HepG2 (cell line): Measurements from ENCODE around the gene VAMP8. TPM values are rescaled to one million over a fixed set of nuclear protein-coding genes. Genes with fewer than 3 reads are reported as not detected.

ENCODE experiments used
- ATAC-seq: fragments of 200-7000 bp; cut with Tn5 transposase; 3 replicates; pipeline ENCODE4 v1.9.1; 2020; ENCODE audit warnings: mild to moderate bottlenecking, moderate library complexity
- BruUV-seq: library from RNA; stranded (reverse); fragments of 400-500 nt; replicated peaks from 2 replicates; lab custom pipeline; 2021; lab: Mats Ljungman, UMichigan
- CTCF ChIA-PET: fragments of 300-600 bp; formaldehyde crosslinking; extraction: SDS; loops from one replicate; lab custom pipeline; 2021; ENCODE audit warnings: low total read pairs, inconsistent platforms, low intra/inter-chr PET ratio; lab: Yijun Ruan, JAX
- POLR2A ChIA-PET: fragments of 350-600 bp; sonication (Branson Sonifier 250); formaldehyde crosslinking; loops from one replicate; lab custom pipeline; 2020; ENCODE audit warnings: antibody characterized with exemption, inconsistent platforms; lab: Yijun Ruan, JAX
- DNase-seq: peaks from one replicate; pipeline ENCODE4 v3.0.0-alpha.2; 2015; ENCODE audit warnings: low spot score
- FAIRE-seq: peaks from 3 replicates; lab custom pipeline; 2011; peaks lifted over from hg19 to GRCh38; lab: Jason Lieb, UNC
- H2AFZ ChIP-seq: one replicate; pipeline ENCODE4 v1.6.1; 2011; ENCODE audit warnings: low read length, inconsistent platforms
- H3K27ac ChIP-seq: fragments of 300-600 bp; 3 replicates; pipeline ENCODE4 v1.8.0; 2011; ENCODE audit warnings: mixed run types, mild to moderate bottlenecking, mixed read lengths, low read length, inconsistent platforms; ENCODE audit not compliant: insufficient read depth; ENCODE audit errors: extremely low read length
- H3K27me3 ChIP-seq, 2 experiments: fragments of 200-600 bp in 1 of 2; 2 replicates in 1 of 2; 3 replicates in 1 of 2; pipeline versions ENCODE4 v1.6.0 to v1.8.0; 2011; ENCODE audit warnings: low read length in 2 of 2, mild to moderate bottlenecking in 2 of 2, moderate library complexity in 2 of 2, inconsistent platforms in 1 of 2; ENCODE audit not compliant: insufficient read depth in 2 of 2, control insufficient read depth in 1 of 2
- H3K36me3 ChIP-seq, 2 experiments: fragments of 200-600 bp in 1 of 2; replicated peaks in 1 of 2; 2 replicates in 1 of 2; 3 replicates in 1 of 2; pipeline versions ENCODE4 v1.5.1 to v1.8.0; 2011; ENCODE audit warnings: low read length in 2 of 2, inconsistent platforms in 1 of 2; ENCODE audit not compliant: insufficient read depth in 2 of 2, control insufficient read depth in 1 of 2
- H3K4me1 ChIP-seq: 2 replicates; pipeline ENCODE4 v1.5.1; 2012; ENCODE audit warnings: low read length, inconsistent platforms; ENCODE audit not compliant: insufficient read depth
- H3K4me2 ChIP-seq: 2 replicates; pipeline ENCODE4 v1.6.0; 2011; ENCODE audit warnings: low read depth, low read length, inconsistent platforms
- H3K4me3 ChIP-seq, 3 experiments: fragments of 200-600 bp in 1 of 3; sonication (generic), shearing (Covaris generic) in 1 of 3; replicated peaks in 1 of 3; 2 replicates each; pipeline ENCODE4 v1.5.1; 2011 to 2016; ENCODE audit warnings: low read length in 3 of 3, inconsistent platforms in 2 of 3, low read depth in 2 of 3, mild to moderate bottlenecking in 2 of 3, control low read depth in 1 of 3, mixed read lengths in 1 of 3; ENCODE audit not compliant: insufficient read depth in 1 of 3
- H3K79me2 ChIP-seq: one replicate; pipeline ENCODE4 v1.6.1; 2011; ENCODE audit warnings: low read length, inconsistent platforms; ENCODE audit not compliant: insufficient read depth
- H3K9ac ChIP-seq: 2 replicates; pipeline ENCODE4 v1.6.0; 2011; ENCODE audit warnings: mild to moderate bottlenecking, low read depth, low read length, inconsistent platforms; ENCODE audit not compliant: insufficient read depth
- H3K9me3 ChIP-seq: 2 replicates; pipeline ENCODE4 v1.5.1; 2012; ENCODE audit warnings: mild to moderate bottlenecking, low read length
- H4K20me1 ChIP-seq: 2 replicates; pipeline ENCODE4 v1.6.0; 2011; ENCODE audit warnings: inconsistent platforms, mild to moderate bottlenecking, low read length, moderate library complexity; ENCODE audit not compliant: insufficient read depth
- ARNT ChIP-seq: fragments of 450-650 bp; IDR thresholded peaks from 2 replicates; pipeline ENCODE4 v1.6.1; 2017
- DPF2 ChIP-seq: sonication (generic); formaldehyde crosslinking; IDR thresholded peaks from 2 replicates; pipeline ENCODE4 v1.4.0; 2020; ENCODE audit warnings: mild to moderate bottlenecking, low read depth, missing genetic modification reagents, borderline replicate concordance
- ETS1 ChIP-seq: sonication (generic); formaldehyde crosslinking; IDR thresholded peaks from 2 replicates; pipeline ENCODE4 v1.4.0; 2020; ENCODE audit warnings: missing genetic modification reagents
- HMGXB4 ChIP-seq, 2 experiments: sonication (generic) in 1 of 2; formaldehyde crosslinking in 1 of 2; IDR thresholded peaks; 2 replicates each; pipeline versions ENCODE4 v1.4.0 to v1.6.1; 2018 to 2020; ENCODE audit warnings: missing genetic modification reagents in 2 of 2, borderline replicate concordance in 1 of 2, low read depth in 1 of 2, mild to moderate bottlenecking in 1 of 2, missing biosample characterization in 1 of 2
- IRF9 ChIP-seq: sonication (generic); formaldehyde crosslinking; IDR thresholded peaks from 2 replicates; pipeline ENCODE4 v1.8.0; 2022; ENCODE audit warnings: missing genetic modification reagents, mild to moderate bottlenecking, borderline replicate concordance
- KAT8 ChIP-seq: IDR thresholded peaks from 2 replicates; pipeline ENCODE4 v1.6.1; 2016; ENCODE audit warnings: missing genetic modification reagents, missing compliant biosample characterization
- MAZ ChIP-seq, 2 experiments: sonication (generic) in 1 of 2; formaldehyde crosslinking in 1 of 2; IDR thresholded peaks; 2 replicates each; pipeline versions ENCODE4 v1.5.0 to v1.6.1; 2012 to 2020; ENCODE audit warnings: low read depth in 2 of 2, mild to moderate bottlenecking in 2 of 2, borderline replicate concordance in 1 of 2, improper control_type of control experiment in 1 of 2, low read length in 1 of 2, missing genetic modification reagents in 1 of 2, moderate library complexity in 1 of 2
- NONO ChIP-seq, 2 experiments: fragments of 450-650 bp in 1 of 2; sonication (generic) in 1 of 2; formaldehyde crosslinking in 1 of 2; IDR thresholded peaks in 1 of 2; conservative IDR thresholded peaks in 1 of 2; 2 replicates each; pipeline versions ENCODE4 v1.6.1 to v1.8.0; 2017 to 2022; ENCODE audit warnings: mild to moderate bottlenecking in 1 of 2, missing genetic modification reagents in 1 of 2, moderate library complexity in 1 of 2
- TBX3 ChIP-seq: fragments of 450-650 bp; IDR thresholded peaks from 2 replicates; pipeline ENCODE4 v1.6.1; 2017; ENCODE audit warnings: antibody characterized with exemption, mild to moderate bottlenecking, inconsistent platforms, borderline replicate concordance
- ZFP82 ChIP-seq: sonication (generic); formaldehyde crosslinking; IDR thresholded peaks from 2 replicates; pipeline ENCODE4 v1.5.1; 2020; ENCODE audit warnings: mild to moderate bottlenecking, missing genetic modification reagents, borderline replicate concordance
- ZNF800 ChIP-seq: sonication (generic); formaldehyde crosslinking; IDR thresholded peaks from 2 replicates; pipeline ENCODE4 v1.4.0; 2020; ENCODE audit warnings: missing genetic modification reagents
- ZXDC ChIP-seq: sonication (generic); formaldehyde crosslinking; IDR thresholded peaks from 2 replicates; pipeline ENCODE4 v1.5.0; 2020; ENCODE audit warnings: mild to moderate bottlenecking, missing genetic modification reagents
- WGBS: methylation state at CpG from one replicate; pipeline ENCODE4 v1.1.6; 2017; ENCODE audit warnings: low lambda C conversion rate; 5-methylcytosine and 5-hydroxymethylcytosine counted together
- in situ Hi-C: cut with HindIII; loops from 2 replicates; pipeline ENCODE4 v1.10.0; 2017; ENCODE audit warnings: low pct_unique_long_range_greater_than_20kb; ENCODE audit not compliant: extremely low pct_ligation_motif_present
- intact Hi-C: fragments of 100-400 bp; cut with micrococcal nuclease; formaldehyde crosslinking; loops from one replicate; pipeline ENCODE4 v1.10.0; 2022; ENCODE audit not compliant: unreplicated experiment
- polyA plus RNA-seq, 8 experiments: library from polyadenylated mRNA; depleted of rRNA in 3 of 8; stranded (reverse) in 7 of 8; unstranded in 1 of 8; fragments of >200 nt; fragmentation: Illumina TruSeq in 4 of 8; extraction: Trizol in 4 of 8; gene quantifications; 2 replicates each; pipeline versions ENCODE4 v1.2.1 to v1.2.3, GENCODE V29; 2011 to 2016; ENCODE audit warnings: low read depth in 4 of 8, missing spikeins in 1 of 8, mixed read lengths in 1 of 8; ENCODE audit not compliant: insufficient read depth in 1 of 8
- total RNA-seq, 5 experiments: library from RNA; depleted of rRNA; stranded (reverse); fragments of >200 nt; fragmentation: Illumina TruSeq; extraction: Trizol; gene quantifications; 2 replicates each; pipeline ENCODE4 v1.2.3, GENCODE V29; 2016; ENCODE audit warnings: low read depth in 1 of 5

VAMP8 gene
- total and polyA plus RNA-seq, 2 of the 13 experiments (the other 11 are each of a cell fraction or from before 2014, with no cell fraction given), result 83.3 to 157 TPM

- Histone ChIP-seq H3K4me3 (no peak overlapping the region), H2AFZ (no peak overlapping the region), H4K20me1 (no peaks in the 10 kb centered on the region), H3K27me3 (no peaks in the 10 kb centered on the region), H3K79me2 (no peaks in the 10 kb centered on the region), H3K27ac (no peak overlapping the region), H3K4me1 (peaks cover 97% of the 10 kb centered on the region), H3K9me3 (no peaks in the 10 kb centered on the region), H3K9ac (no peak overlapping the region), H3K4me2 (no peak overlapping the region), H3K36me3 (no peaks in the 10 kb centered on the region)
- POLR2A ChIA-PET, result interaction anchor here (1.6 to 25.9 kb wide), 4 partner anchors 9 to 31 kb away, joined by 8 to 795 read pairs (median 334); partner anchors contain the start of genes C2orf68, GGCX, RNF181 and TMEM150A
- DNase-seq, result no peak
- no peak for ATAC-seq
- no peak for FAIRE-seq
- 80% methylated on average over 4 of the region's 4 CpGs for WGBS
- in situ Hi-C loops, result no loop called here
- intact Hi-C loops, result no loop called here
- BruUV-seq, result no TSS peak
- CTCF ChIA-PET, result no interaction called here
- TF ChIP-seq TBX3, result no peak
- TF ChIP-seq NONO (IDR thresholded peaks at IDR 0.05), result no peak
- TF ChIP-seq NONO (CRISPR knock-in tag; conservative IDR thresholded peaks at IDR 0.05), result no peak
- TF ChIP-seq HMGXB4 (CRISPR knock-in tag; IDR thresholded peaks at IDR 0.05; ENCODE audit: borderline replicate concordance in 1 of 2, low read depth in 1 of 2), result no peak
- no peak for TF ChIP-seq ARNT
- TF ChIP-seq IRF9 (CRISPR knock-in tag), result no peak
- no peak for TF ChIP-seq ZFP82 (CRISPR knock-in tag)
- no peak for TF ChIP-seq DPF2
- TF ChIP-seq ZNF800 (CRISPR knock-in tag), result no peak
- no peak for TF ChIP-seq ETS1 (CRISPR knock-in tag)
- no peak for TF ChIP-seq KAT8 (CRISPR knock-in tag)
- no peak for TF ChIP-seq MAZ (IDR thresholded peaks at IDR 0.05; ENCODE audit: borderline replicate concordance, low read depth, low read length)
- no peak for TF ChIP-seq MAZ (CRISPR knock-in tag; IDR thresholded peaks at IDR 0.05; ENCODE audit: low read depth)
- no peak for TF ChIP-seq ZXDC (CRISPR knock-in tag)
These were observed 11.3 kb downstream of the VAMP8 start for GRCh38 chr2:85588645-85589044.
